Stimulated activated CD4-positive, alpha-beta T cell treated with anti-CD3 and anti-CD28 coated beads, Interleukin-4, amount 100 ng/mL, for 1 hour (primary cell): Measurements from ENCODE around the gene CAMK1D.
A peak's percentile ranks its signal among the peaks of the same experiment; 100 is the strongest.
"Not testable (repeated sequence)": the region's sequence is repeated elsewhere in the genome, so short reads cannot be mapped to it uniquely, and the experiment has no call there.

Source experiments
- DNase-seq: peaks from one replicate; pipeline ENCODE4 v3.0.0-alpha.2; 2020

CAMK1D gene

GRCh38 chr10:12348870-12349628, at the start of gene CAMK1D:
Gene CAMK1D (plus strand): TSS chr10:12349547.
- DNase-seq = peak; percentile 84

GRCh38 chr10:12301036-12301435, 48.3 kb upstream of the CAMK1D start:
- not testable (repeated sequence) for DNase-seq

GRCh38 chr10:12308057-12308456, 41.3 kb upstream of the CAMK1D start:
- DNase-seq = no peak

- DNase-seq = no peak
Measured at GRCh38 chr10:12308736-12309375, 40.5 kb upstream of the CAMK1D start.

- not testable (repeated sequence) for DNase-seq
Measured at GRCh38 chr10:12309783-12310182, 39.6 kb upstream of the CAMK1D start.

GRCh38 chr10:12314836-12315235, 34.5 kb upstream of the CAMK1D start:
- DNase-seq = no peak

GRCh38 chr10:12319076-12319475, 30.3 kb upstream of the CAMK1D start:
- DNase-seq = no peak

- DNase-seq = no peak
Measured at GRCh38 chr10:12320892-12321291, 28.5 kb upstream of the CAMK1D start.

GRCh38 chr10:12321641-12322040, 27.7 kb upstream of the CAMK1D start:
- DNase-seq = no peak

GRCh38 chr10:12322583-12323131, 26.7 kb upstream of the CAMK1D start:
- DNase-seq = no peak

- DNase-seq = no peak
Measured at GRCh38 chr10:12324530-12324929, 24.8 kb upstream of the CAMK1D start.

GRCh38 chr10:12327074-12327473, 22.3 kb upstream of the CAMK1D start:
- no peak for DNase-seq

- DNase-seq = no peak
Measured at GRCh38 chr10:12327476-12327875, 21.9 kb upstream of the CAMK1D start.

- not testable (repeated sequence) for DNase-seq
Measured at GRCh38 chr10:12328312-12328711, 21.0 kb upstream of the CAMK1D start.

GRCh38 chr10:12332572-12333379, 16.6 kb upstream of the CAMK1D start:
- no peak for DNase-seq

- DNase-seq = peak; percentile 18
Measured at GRCh38 chr10:12333380-12334185, 15.8 kb upstream of the CAMK1D start.

- no peak for DNase-seq
Measured at GRCh38 chr10:12334186-12334530, 15.2 kb upstream of the CAMK1D start.

GRCh38 chr10:12335169-12335568, 14.2 kb upstream of the CAMK1D start:
- not testable (repeated sequence) for DNase-seq

GRCh38 chr10:12337453-12338372, 11.6 kb upstream of the CAMK1D start:
- DNase-seq = no peak

- no peak for DNase-seq
Measured at GRCh38 chr10:12338981-12339380, 10.4 kb upstream of the CAMK1D start.

- no peak for DNase-seq
Measured at GRCh38 chr10:12340371-12340770, 9.0 kb upstream of the CAMK1D start.
